ENCODE data around the gene BCL2L1. TPM values are rescaled to one million over a fixed set of nuclear protein-coding genes. Genes with fewer than 3 reads are reported as not detected.
"Not testable (repeated sequence)": the region's sequence is repeated elsewhere in the genome, so short reads cannot be mapped to it uniquely, and the experiment has no call there.

Gene BCL2L1
- total RNA-seq, 1 experiment from 2014 or later = 226 TPM

DNA sequence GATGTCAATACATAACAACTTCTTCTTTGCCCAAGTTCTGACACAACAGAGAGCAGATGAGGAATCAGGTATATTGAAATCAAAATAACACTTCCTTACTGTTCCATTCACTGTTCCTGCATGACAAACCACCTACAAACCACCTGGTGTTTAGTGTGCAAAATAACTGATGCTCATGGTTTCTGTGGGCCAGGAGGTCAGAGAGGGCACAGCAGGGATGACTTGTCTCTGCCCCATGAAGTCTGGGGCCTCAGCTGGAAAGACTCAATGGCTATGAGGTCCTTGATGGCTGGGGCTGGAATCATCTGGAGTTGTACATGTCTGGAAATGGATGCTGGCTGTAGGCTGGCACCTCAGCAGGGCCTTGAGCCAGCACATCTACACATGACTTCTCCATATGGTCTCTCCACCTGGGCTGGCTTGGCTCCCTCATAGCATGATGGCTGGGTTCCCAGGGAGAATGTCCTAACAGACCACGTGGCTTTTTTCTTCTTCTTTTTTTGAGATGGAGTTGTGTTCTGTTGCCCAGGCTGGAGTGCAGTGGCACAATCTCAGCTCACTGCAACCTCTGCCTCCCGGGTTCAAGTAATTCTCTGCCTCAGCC, 92.4 kb downstream of the BCL2L1 start:
- intact Hi-C loops (cut with micrococcal nuclease) = no loop called here
- DNase-seq (ENCODE audit: low read depth, low spot score) = no peak

DNA sequence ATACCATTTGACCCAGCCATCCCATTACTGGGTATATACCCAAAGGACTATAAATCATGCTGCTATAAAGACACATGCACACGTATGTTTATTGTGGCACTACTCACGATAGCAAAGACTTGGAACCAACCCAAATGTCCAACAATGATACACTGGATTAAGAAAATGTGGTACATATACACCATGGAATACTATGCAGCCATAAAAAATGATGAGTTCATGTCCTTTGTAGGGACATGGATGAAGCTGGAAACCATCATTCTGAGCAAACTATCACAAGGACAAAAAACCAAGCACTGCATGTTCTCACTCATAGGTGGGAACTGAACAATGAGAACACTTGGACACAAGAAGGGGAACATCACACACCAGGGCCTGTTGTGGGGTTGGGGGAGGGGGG, 94.6 kb downstream of the BCL2L1 start:
- POLR2A ChIA-PET; DNase-seq (ENCODE audit: low read depth, low spot score); BruUV-seq (replicated peaks); intact Hi-C loops (cut with micrococcal nuclease); H3K36me3 ChIP-seq (ENCODE audit: control insufficient read depth in 1 of 2, insufficient read depth in 2 of 2, low read length in 2 of 2); H3K4me2 ChIP-seq (ENCODE audit: low read length); H3K9me3 ChIP-seq (ENCODE audit: control insufficient read depth in 1 of 2, insufficient read depth in 1 of 2, low read depth in 1 of 2, low read length in 2 of 2); H4K20me1 ChIP-seq (ENCODE audit: insufficient read depth); CTCF ChIA-PET; H3K4me1 ChIP-seq (ENCODE audit: control insufficient read depth in 1 of 2, insufficient read depth in 2 of 2, low read length in 2 of 2); H3K79me2 ChIP-seq (ENCODE audit: insufficient read depth, low read length); RAD21 ChIA-PET (ENCODE audit: low non-redundant PET in 1 of 2, low total read pairs in 2 of 2, uncharacterized antibody in 2 of 2, unreplicated experiment in 2 of 2); H3K9ac ChIP-seq (ENCODE audit: low read length); H2AFZ ChIP-seq (ENCODE audit: low read depth, low read length, poor library complexity, severe bottlenecking); ATAC-seq; H3K27ac ChIP-seq (ENCODE audit: low read depth, low read length); H3K9me2 ChIP-seq (ENCODE audit: insufficient read depth); H3K27me3 ChIP-seq (ENCODE audit: insufficient read depth, low read length); H3K4me3 ChIP-seq (replicated peaks in 1 of 2; ENCODE audit: low read depth in 1 of 2, low read length in 2 of 2): not testable (repeated sequence)

More for the DNA sequence above, 92.4 kb downstream of the BCL2L1 start:
- Histone ChIP-seq H3K27me3 (ENCODE audit: insufficient read depth, low read length) (no peaks in the 10 kb centered on the region), H3K36me3 (ENCODE audit: control insufficient read depth in 1 of 2, insufficient read depth in 2 of 2, low read length in 2 of 2) (no peaks in the 10 kb centered on the region), H3K4me2 (ENCODE audit: low read length) (no peak overlapping the region), H2AFZ (ENCODE audit: low read depth, low read length, poor library complexity, severe bottlenecking) (no peak overlapping the region), H3K9me2 (ENCODE audit: insufficient read depth) (no peaks in the 10 kb centered on the region), H3K4me1 (ENCODE audit: control insufficient read depth in 1 of 2, insufficient read depth in 2 of 2, low read length in 2 of 2) (peaks cover 0 to 6% of the 10 kb centered on the region in 2 experiments; a peak in 1 of 4 replicates), H3K9ac (ENCODE audit: low read length) (no peak overlapping the region), H4K20me1 (ENCODE audit: insufficient read depth) (no peaks in the 10 kb centered on the region), H3K79me2 (ENCODE audit: insufficient read depth, low read length) (no peaks in the 10 kb centered on the region), H3K27ac (ENCODE audit: low read depth, low read length) (no peak overlapping the region), H3K9me3 (ENCODE audit: control insufficient read depth in 1 of 2, insufficient read depth in 1 of 2, low read depth in 1 of 2, low read length in 2 of 2) (no peaks in the 10 kb centered on the region), H3K4me3 (replicated peaks in 1 of 2; ENCODE audit: low read depth in 1 of 2, low read length in 2 of 2) (no peak overlapping the region)
- POLR2A ChIA-PET = no interaction called here
- CTCF ChIA-PET = interaction anchor here (0.6 to 1.5 kb wide), 2 partner anchors 31 to 39 kb away, joined by 3 to 4 read pairs; no protein-coding TSS in a partner anchor
- RAD21 ChIA-PET (ENCODE audit: low non-redundant PET in 1 of 2, low total read pairs in 2 of 2, uncharacterized antibody in 2 of 2, unreplicated experiment in 2 of 2) = no interaction called here
- TF ChIP-seq TCF7L2 (IDR thresholded peaks at IDR 0.05; ENCODE audit: borderline replicate concordance, extremely low read depth, insufficient read depth, insufficient read length) (no peak), EZH2phosphoT487 (IDR thresholded peaks at IDR 0.05; ENCODE audit: borderline replicate concordance) (no peak), ELF1 (IDR thresholded peaks at IDR 0.05; ENCODE audit: borderline replicate concordance, low read depth) (no peak), CBX3 (IDR thresholded peaks at IDR 0.05; ENCODE audit: low read depth) (no peak), YY1 (IDR thresholded peaks at IDR 0.05; ENCODE audit: extremely low read depth, insufficient replicate concordance, low read depth, low read length) (no peak)
- TF ChIP-seq, protein P1, sequence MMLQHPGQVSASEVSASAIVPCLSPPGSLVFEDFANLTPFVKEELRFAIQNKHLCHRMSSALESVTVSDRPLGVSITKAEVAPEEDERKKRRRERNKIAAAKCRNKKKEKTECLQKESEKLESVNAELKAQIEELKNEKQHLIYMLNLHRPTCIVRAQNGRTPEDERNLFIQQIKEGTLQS (IDR thresholded peaks at IDR 0.05) = no peak
- TF ChIP-seq, protein P2, sequence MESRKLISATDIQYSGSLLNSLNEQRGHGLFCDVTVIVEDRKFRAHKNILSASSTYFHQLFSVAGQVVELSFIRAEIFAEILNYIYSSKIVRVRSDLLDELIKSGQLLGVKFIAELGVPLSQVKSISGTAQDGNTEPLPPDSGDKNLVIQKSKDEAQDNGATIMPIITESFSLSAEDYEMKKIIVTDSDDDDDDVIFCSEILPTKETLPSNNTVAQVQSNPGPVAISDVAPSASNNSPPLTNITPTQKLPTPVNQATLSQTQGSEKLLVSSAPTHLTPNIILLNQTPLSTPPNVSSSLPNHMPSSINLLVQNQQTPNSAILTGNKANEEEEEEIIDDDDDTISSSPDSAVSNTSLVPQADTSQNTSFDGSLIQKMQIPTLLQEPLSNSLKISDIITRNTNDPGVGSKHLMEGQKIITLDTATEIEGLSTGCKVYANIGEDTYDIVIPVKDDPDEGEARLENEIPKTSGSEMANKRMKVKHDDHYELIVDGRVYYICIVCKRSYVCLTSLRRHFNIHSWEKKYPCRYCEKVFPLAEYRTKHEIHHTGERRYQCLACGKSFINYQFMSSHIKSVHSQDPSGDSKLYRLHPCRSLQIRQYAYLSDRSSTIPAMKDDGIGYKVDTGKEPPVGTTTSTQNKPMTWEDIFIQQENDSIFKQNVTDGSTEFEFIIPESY (IDR thresholded peaks at IDR 0.05; ENCODE audit: extremely low read depth, insufficient replicate concordance, low read length) = no peak
- no TSS peak for BruUV-seq (replicated peaks)
- ATAC-seq = no peak

DNA sequence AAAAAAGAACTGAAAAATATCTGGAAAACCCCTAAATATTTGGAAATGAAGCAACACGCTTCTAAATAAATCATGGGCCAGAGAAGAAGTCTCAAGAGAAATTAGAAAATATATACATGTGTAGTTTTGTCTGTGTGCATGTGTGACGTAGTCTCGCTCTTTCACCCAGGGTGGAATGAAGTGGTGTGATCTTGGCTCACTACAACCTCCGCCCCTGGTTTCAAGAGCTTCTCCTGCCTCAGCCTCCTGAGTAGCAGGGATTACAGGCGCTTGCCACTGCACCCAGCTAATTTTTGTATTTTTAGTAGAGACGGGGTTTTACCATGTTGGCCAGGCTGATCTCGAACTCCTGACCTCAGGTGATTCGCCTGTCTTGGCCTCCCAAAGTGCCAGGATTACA, 96.1 kb downstream of the BCL2L1 start:
- CTCF ChIA-PET; H3K27me3 ChIP-seq (ENCODE audit: insufficient read depth, low read length); H3K27ac ChIP-seq (ENCODE audit: low read depth, low read length); BruUV-seq (replicated peaks); RAD21 ChIA-PET (ENCODE audit: low non-redundant PET in 1 of 2, low total read pairs in 2 of 2, uncharacterized antibody in 2 of 2, unreplicated experiment in 2 of 2); H3K79me2 ChIP-seq (ENCODE audit: insufficient read depth, low read length); H4K20me1 ChIP-seq (ENCODE audit: insufficient read depth); H3K9me2 ChIP-seq (ENCODE audit: insufficient read depth); H3K9me3 ChIP-seq (ENCODE audit: control insufficient read depth in 1 of 2, insufficient read depth in 1 of 2, low read depth in 1 of 2, low read length in 2 of 2); H3K4me1 ChIP-seq (ENCODE audit: control insufficient read depth in 1 of 2, insufficient read depth in 2 of 2, low read length in 2 of 2); DNase-seq (ENCODE audit: low read depth, low spot score); H2AFZ ChIP-seq (ENCODE audit: low read depth, low read length, poor library complexity, severe bottlenecking); H3K4me2 ChIP-seq (ENCODE audit: low read length); POLR2A ChIA-PET; intact Hi-C loops (cut with micrococcal nuclease); H3K36me3 ChIP-seq (ENCODE audit: control insufficient read depth in 1 of 2, insufficient read depth in 2 of 2, low read length in 2 of 2); H3K4me3 ChIP-seq (replicated peaks in 1 of 2; ENCODE audit: low read depth in 1 of 2, low read length in 2 of 2); ATAC-seq; H3K9ac ChIP-seq (ENCODE audit: low read length): not testable (repeated sequence)

Data from HCT116 (cell line).